Measurements from ENCODE around the gene RNF186.
"Not testable (repeated sequence)": the region's sequence is repeated elsewhere in the genome, so short reads cannot be mapped to it uniquely, and the experiment has no call there.

The RNF186 gene

GRCh38 chr1:19817160-19817559 is 2.1 kb upstream of the RNF186 start:
- no peak for ATAC-seq

DNA sequence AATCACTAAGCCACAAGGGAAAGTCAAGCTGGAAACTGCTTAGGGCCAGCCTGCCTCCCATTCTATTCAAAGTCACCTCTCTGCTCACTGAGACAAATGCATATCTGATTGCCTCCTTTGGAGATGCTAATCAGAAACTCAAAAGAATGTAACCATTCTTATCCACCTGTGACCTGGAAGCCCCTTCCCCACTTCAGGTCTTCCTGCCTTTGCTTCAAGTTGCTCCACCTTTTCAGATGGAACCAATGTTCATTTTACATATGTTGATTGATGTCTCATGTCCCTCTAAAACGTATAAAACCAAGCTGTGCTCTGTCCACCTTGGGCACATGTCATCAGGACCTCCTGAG is 1.6 kb upstream of the RNF186 start:
- not testable (repeated sequence) for ATAC-seq

More at GRCh38 chr1:19817160-19817559, 2.1 kb upstream of the RNF186 start:
- TF ChIP-seq TCF4 (CRISPR knock-in tag; IDR thresholded peaks at IDR 0.05; ENCODE audit: borderline replicate concordance) (no peak), OSR1 (CRISPR knock-in tag; IDR thresholded peaks at IDR 0.05) (no peak), ISL1 (CRISPR knock-in tag; IDR thresholded peaks at IDR 0.05) (no peak), CSRNP3 (CRISPR knock-in tag; IDR thresholded peaks at IDR 0.05) (no peak), ESRRG (CRISPR knock-in tag; IDR thresholded peaks at IDR 0.05) (no peak), RARB (CRISPR knock-in tag; IDR thresholded peaks at IDR 0.05) (no peak), SNAI2 (CRISPR knock-in tag; IDR thresholded peaks at IDR 0.05) (no peak), BACH2 (CRISPR knock-in tag; IDR thresholded peaks at IDR 0.05; ENCODE audit: borderline replicate concordance) (no peak), CSDC2 (CRISPR knock-in tag; IDR thresholded peaks at IDR 0.05) (no peak), ZFP3 (CRISPR knock-in tag; IDR thresholded peaks at IDR 0.05) (no peak), ZFP30 (CRISPR knock-in tag; IDR thresholded peaks at IDR 0.05) (no peak), PPARA (CRISPR knock-in tag; IDR thresholded peaks at IDR 0.05; ENCODE audit: borderline replicate concordance) (no peak), TSHZ2 (CRISPR knock-in tag; IDR thresholded peaks at IDR 0.05) (no peak)
- TF ChIP-seq, protein P1, sequence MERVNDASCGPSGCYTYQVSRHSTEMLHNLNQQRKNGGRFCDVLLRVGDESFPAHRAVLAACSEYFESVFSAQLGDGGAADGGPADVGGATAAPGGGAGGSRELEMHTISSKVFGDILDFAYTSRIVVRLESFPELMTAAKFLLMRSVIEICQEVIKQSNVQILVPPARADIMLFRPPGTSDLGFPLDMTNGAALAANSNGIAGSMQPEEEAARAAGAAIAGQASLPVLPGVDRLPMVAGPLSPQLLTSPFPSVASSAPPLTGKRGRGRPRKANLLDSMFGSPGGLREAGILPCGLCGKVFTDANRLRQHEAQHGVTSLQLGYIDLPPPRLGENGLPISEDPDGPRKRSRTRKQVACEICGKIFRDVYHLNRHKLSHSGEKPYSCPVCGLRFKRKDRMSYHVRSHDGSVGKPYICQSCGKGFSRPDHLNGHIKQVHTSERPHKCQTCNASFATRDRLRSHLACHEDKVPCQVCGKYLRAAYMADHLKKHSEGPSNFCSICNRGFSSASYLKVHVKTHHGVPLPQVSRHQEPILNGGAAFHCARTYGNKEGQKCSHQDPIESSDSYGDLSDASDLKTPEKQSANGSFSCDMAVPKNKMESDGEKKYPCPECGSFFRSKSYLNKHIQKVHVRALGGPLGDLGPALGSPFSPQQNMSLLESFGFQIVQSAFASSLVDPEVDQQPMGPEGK (CRISPR knock-in tag; IDR thresholded peaks at IDR 0.05; ENCODE audit: borderline replicate concordance) = no peak
- TF ChIP-seq, protein P2, sequence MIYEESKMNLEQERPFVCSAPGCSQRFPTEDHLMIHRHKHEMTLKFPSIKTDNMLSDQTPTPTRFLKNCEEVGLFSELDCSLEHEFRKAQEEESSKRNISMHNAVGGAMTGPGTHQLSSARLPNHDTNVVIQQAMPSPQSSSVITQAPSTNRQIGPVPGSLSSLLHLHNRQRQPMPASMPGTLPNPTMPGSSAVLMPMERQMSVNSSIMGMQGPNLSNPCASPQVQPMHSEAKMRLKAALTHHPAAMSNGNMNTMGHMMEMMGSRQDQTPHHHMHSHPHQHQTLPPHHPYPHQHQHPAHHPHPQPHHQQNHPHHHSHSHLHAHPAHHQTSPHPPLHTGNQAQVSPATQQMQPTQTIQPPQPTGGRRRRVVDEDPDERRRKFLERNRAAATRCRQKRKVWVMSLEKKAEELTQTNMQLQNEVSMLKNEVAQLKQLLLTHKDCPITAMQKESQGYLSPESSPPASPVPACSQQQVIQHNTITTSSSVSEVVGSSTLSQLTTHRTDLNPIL (CRISPR knock-in tag; IDR thresholded peaks at IDR 0.05; ENCODE audit: low read depth) = no peak

GRCh38 chr1:19815801-19816736 is 986 bp upstream of the RNF186 start:
- TF ChIP-seq ARNTL (CRISPR knock-in tag; IDR thresholded peaks at IDR 0.05; ENCODE audit: borderline replicate concordance, low read depth) = no peak
- TF ChIP-seq BACH2 (CRISPR knock-in tag; IDR thresholded peaks at IDR 0.05; ENCODE audit: borderline replicate concordance) = no peak
- TF ChIP-seq SNAI2 (CRISPR knock-in tag; IDR thresholded peaks at IDR 0.05) = no peak
- TF ChIP-seq ZFP30 (CRISPR knock-in tag; IDR thresholded peaks at IDR 0.05) = no peak
- no peak for TF ChIP-seq POU6F1 (CRISPR knock-in tag; IDR thresholded peaks at IDR 0.05; ENCODE audit: borderline replicate concordance, low read depth)
- TF ChIP-seq OSR1 (CRISPR knock-in tag; IDR thresholded peaks at IDR 0.05) = no peak
- TF ChIP-seq GLIS3 (CRISPR knock-in tag; IDR thresholded peaks at IDR 0.05) = no peak
- TF ChIP-seq PPARA (CRISPR knock-in tag; IDR thresholded peaks at IDR 0.05; ENCODE audit: borderline replicate concordance) = no peak
- no peak for TF ChIP-seq ESRRG (CRISPR knock-in tag; IDR thresholded peaks at IDR 0.05)
- no peak for TF ChIP-seq CSRNP3 (CRISPR knock-in tag; IDR thresholded peaks at IDR 0.05)
- no peak for TF ChIP-seq TCF4 (CRISPR knock-in tag; IDR thresholded peaks at IDR 0.05; ENCODE audit: borderline replicate concordance)
- no peak for TF ChIP-seq ZNF70 (CRISPR knock-in tag; IDR thresholded peaks at IDR 0.05)
- no peak for TF ChIP-seq ZNF8 (CRISPR knock-in tag; IDR thresholded peaks at IDR 0.05)
- TF ChIP-seq CSDC2 (CRISPR knock-in tag; IDR thresholded peaks at IDR 0.05) = no peak

More at GRCh38 chr1:19815801-19816736, 986 bp upstream of the RNF186 start:
- ATAC-seq = no peak

Measured in SK-N-SH treated with all-trans-retinoic acid at 6 μM for 48 hours (cell line).